HepG2 (cell line): ENCODE data around the gene SPAG4. TPM values are rescaled to one million over a fixed set of nuclear protein-coding genes. Genes with fewer than 3 reads are reported as not detected.

Experiments
- ARNTL ChIP-seq: sonication (generic); formaldehyde crosslinking; IDR thresholded peaks from 2 replicates; pipeline ENCODE4 v1.4.0; 2020; ENCODE audit warnings: mild to moderate bottlenecking, missing genetic modification reagents
- BCL6 ChIP-seq: IDR thresholded peaks from 2 replicates; pipeline ENCODE4 v1.6.1; 2016; ENCODE audit warnings: missing genetic modification reagents, missing compliant biosample characterization
- HBP1 ChIP-seq: IDR thresholded peaks from 2 replicates; pipeline ENCODE4 v1.6.1; 2016; ENCODE audit warnings: low read depth, control low read depth
- KDM5B ChIP-seq: sonication (generic); formaldehyde crosslinking; IDR thresholded peaks from 2 replicates; pipeline ENCODE4 v1.4.0; 2020; ENCODE audit warnings: missing genetic modification reagents, mild to moderate bottlenecking, borderline replicate concordance
- MEIS2 ChIP-seq: sonication (generic); formaldehyde crosslinking; IDR thresholded peaks from 2 replicates; pipeline ENCODE4 v1.9.0; 2021; ENCODE audit warnings: mild to moderate bottlenecking, missing genetic modification reagents
- MXD3 ChIP-seq: IDR thresholded peaks from 2 replicates; pipeline ENCODE4 v1.6.1; 2016; ENCODE audit warnings: mild to moderate bottlenecking, missing biosample characterization, missing genetic modification reagents
- NFKB2 ChIP-seq: sonication (generic); formaldehyde crosslinking; IDR thresholded peaks from 2 replicates; pipeline ENCODE4 v1.4.0; 2020; ENCODE audit warnings: missing genetic modification reagents, borderline replicate concordance
- PCBP1 ChIP-seq: fragments of 200-400 bp; formaldehyde crosslinking; IDR thresholded peaks from 2 replicates; pipeline ENCODE4 v1.6.1; 2017; ENCODE audit warnings: mild to moderate bottlenecking, low read depth, low read length, borderline replicate concordance
- POLR2G ChIP-seq: fragments of 200-400 bp; formaldehyde crosslinking; IDR thresholded peaks from 2 replicates; pipeline ENCODE4 v1.6.1; 2018; ENCODE audit warnings: mild to moderate bottlenecking, low read depth, low read length, moderate library complexity
- RBFOX2 ChIP-seq: fragments of 200-400 bp; formaldehyde crosslinking; IDR thresholded peaks from 2 replicates; pipeline ENCODE4 v1.6.1; 2017; ENCODE audit warnings: low read depth, mild to moderate bottlenecking, low read length
- RXRA ChIP-seq: sonication (generic); formaldehyde crosslinking; IDR thresholded peaks from 2 replicates; pipeline ENCODE4 v1.5.1; 2020; ENCODE audit warnings: missing genetic modification reagents
- TAF1 ChIP-seq: sonication (generic); formaldehyde crosslinking; IDR thresholded peaks from 2 replicates; pipeline ENCODE4 v1.4.0; 2020; ENCODE audit warnings: missing genetic modification reagents
- ZFP82 ChIP-seq: sonication (generic); formaldehyde crosslinking; IDR thresholded peaks from 2 replicates; pipeline ENCODE4 v1.5.1; 2020; ENCODE audit warnings: mild to moderate bottlenecking, missing genetic modification reagents, borderline replicate concordance
- ZNF354B ChIP-seq: sonication (generic); formaldehyde crosslinking; IDR thresholded peaks from 2 replicates; pipeline ENCODE4 v1.8.0; 2022; ENCODE audit warnings: mild to moderate bottlenecking, missing genetic modification reagents
- ZNF550 ChIP-seq: sonication (generic); formaldehyde crosslinking; IDR thresholded peaks from 2 replicates; pipeline ENCODE4 v1.4.0; 2020; ENCODE audit warnings: mild to moderate bottlenecking, missing genetic modification reagents, borderline replicate concordance
- polyA plus RNA-seq, 8 experiments: library from polyadenylated mRNA; depleted of rRNA in 3 of 8; stranded (reverse) in 7 of 8; unstranded in 1 of 8; fragments of >200 nt; fragmentation: Illumina TruSeq in 4 of 8; extraction: Trizol in 4 of 8; gene quantifications; 2 replicates each; pipeline versions ENCODE4 v1.2.1 to v1.2.3, GENCODE V29; 2011 to 2016; ENCODE audit warnings: low read depth in 4 of 8, missing spikeins in 1 of 8, mixed read lengths in 1 of 8; ENCODE audit not compliant: insufficient read depth in 1 of 8
- total RNA-seq, 5 experiments: library from RNA; depleted of rRNA; stranded (reverse); fragments of >200 nt; fragmentation: Illumina TruSeq; extraction: Trizol; gene quantifications; 2 replicates each; pipeline ENCODE4 v1.2.3, GENCODE V29; 2016; ENCODE audit warnings: low read depth in 1 of 5
- TF ChIP-seq, protein P1 (sequence below): sonication (generic); formaldehyde crosslinking; IDR thresholded peaks from 2 replicates; pipeline ENCODE4 v1.5.0; 2020; ENCODE audit warnings: mild to moderate bottlenecking, missing genetic modification reagents, borderline replicate concordance
- TF ChIP-seq, protein P2 (sequence below): sonication (generic); formaldehyde crosslinking; IDR thresholded peaks from 2 replicates; pipeline ENCODE4 v1.4.0; 2020; ENCODE audit warnings: missing genetic modification reagents, borderline replicate concordance

SPAG4 gene
- total and polyA plus RNA-seq, 2 of the 13 experiments (the other 11 are each of a cell fraction or from before 2014, with no cell fraction given): 5.8 to 137 TPM

- TF ChIP-seq, protein P1, sequence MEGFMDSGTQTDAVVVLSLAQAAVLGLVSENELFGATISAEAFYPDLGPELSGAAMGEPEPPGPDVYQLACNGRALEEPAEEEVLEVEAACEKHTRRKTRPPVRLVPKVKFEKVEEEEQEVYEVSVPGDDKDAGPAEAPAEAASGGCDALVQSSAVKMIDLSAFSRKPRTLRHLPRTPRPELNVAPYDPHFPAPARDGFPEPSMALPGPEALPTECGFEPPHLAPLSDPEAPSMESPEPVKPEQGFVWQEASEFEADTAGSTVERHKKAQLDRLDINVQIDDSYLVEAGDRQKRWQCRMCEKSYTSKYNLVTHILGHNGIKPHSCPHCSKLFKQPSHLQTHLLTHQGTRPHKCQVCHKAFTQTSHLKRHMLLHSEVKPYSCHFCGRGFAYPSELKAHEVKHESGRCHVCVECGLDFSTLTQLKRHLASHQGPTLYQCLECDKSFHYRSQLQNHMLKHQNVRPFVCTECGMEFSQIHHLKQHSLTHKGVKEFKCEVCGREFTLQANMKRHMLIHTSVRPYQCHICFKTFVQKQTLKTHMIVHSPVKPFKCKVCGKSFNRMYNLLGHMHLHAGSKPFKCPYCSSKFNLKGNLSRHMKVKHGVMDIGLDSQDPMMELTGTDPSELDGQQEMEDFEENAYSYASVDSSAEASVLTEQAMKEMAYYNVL (CRISPR knock-in tag): no peak
- 0 out of 2 replicates have a peak, but pooled peaks have one; percentile 32 for TF ChIP-seq TAF1 (CRISPR knock-in tag)
- peak; percentile 40; the same call in 1 of the 2 replicates for TF ChIP-seq NFKB2 (CRISPR knock-in tag)
- 0 out of 2 replicates have a peak, but pooled peaks have one; percentile 48 for TF ChIP-seq MEIS2 (CRISPR knock-in tag)
- TF ChIP-seq ZNF354B (CRISPR knock-in tag): 0 out of 2 replicates have a peak, but pooled peaks have one; percentile 39
- TF ChIP-seq PCBP1: peak; percentile 40; the same call in 1 of the 2 replicates
- TF ChIP-seq POLR2G: peak; percentile 11; the same call in 1 of the 2 replicates
- peak; percentile 12; the same call in 1 of the 2 replicates for TF ChIP-seq RXRA (CRISPR knock-in tag)
- TF ChIP-seq, protein P2, sequence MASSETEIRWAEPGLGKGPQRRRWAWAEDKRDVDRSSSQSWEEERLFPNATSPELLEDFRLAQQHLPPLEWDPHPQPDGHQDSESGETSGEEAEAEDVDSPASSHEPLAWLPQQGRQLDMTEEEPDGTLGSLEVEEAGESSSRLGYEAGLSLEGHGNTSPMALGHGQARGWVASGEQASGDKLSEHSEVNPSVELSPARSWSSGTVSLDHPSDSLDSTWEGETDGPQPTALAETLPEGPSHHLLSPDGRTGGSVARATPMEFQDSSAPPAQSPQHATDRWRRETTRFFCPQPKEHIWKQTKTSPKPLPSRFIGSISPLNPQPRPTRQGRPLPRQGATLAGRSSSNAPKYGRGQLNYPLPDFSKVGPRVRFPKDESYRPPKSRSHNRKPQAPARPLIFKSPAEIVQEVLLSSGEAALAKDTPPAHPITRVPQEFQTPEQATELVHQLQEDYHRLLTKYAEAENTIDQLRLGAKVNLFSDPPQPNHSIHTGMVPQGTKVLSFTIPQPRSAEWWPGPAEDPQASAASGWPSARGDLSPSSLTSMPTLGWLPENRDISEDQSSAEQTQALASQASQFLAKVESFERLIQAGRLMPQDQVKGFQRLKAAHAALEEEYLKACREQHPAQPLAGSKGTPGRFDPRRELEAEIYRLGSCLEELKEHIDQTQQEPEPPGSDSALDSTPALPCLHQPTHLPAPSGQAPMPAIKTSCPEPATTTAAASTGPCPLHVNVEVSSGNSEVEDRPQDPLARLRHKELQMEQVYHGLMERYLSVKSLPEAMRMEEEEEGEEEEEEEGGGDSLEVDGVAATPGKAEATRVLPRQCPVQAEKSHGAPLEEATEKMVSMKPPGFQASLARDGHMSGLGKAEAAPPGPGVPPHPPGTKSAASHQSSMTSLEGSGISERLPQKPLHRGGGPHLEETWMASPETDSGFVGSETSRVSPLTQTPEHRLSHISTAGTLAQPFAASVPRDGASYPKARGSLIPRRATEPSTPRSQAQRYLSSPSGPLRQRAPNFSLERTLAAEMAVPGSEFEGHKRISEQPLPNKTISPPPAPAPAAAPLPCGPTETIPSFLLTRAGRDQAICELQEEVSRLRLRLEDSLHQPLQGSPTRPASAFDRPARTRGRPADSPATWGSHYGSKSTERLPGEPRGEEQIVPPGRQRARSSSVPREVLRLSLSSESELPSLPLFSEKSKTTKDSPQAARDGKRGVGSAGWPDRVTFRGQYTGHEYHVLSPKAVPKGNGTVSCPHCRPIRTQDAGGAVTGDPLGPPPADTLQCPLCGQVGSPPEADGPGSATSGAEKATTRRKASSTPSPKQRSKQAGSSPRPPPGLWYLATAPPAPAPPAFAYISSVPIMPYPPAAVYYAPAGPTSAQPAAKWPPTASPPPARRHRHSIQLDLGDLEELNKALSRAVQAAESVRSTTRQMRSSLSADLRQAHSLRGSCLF (CRISPR knock-in tag): no peak; the same call in 1 of the 2 replicates
- peak; percentile 53; the same call in 1 of the 2 replicates for TF ChIP-seq ARNTL
- TF ChIP-seq ZNF550 (CRISPR knock-in tag): 0 out of 2 replicates have a peak, but pooled peaks have one; percentile 65
- TF ChIP-seq MXD3 (CRISPR knock-in tag): peak; percentile 69; the same call in 1 of the 2 replicates
- 0 out of 2 replicates have a peak, but pooled peaks have one; percentile 81 for TF ChIP-seq ZFP82 (CRISPR knock-in tag)
- peak; percentile 53 for TF ChIP-seq KDM5B
- TF ChIP-seq BCL6 (CRISPR knock-in tag): peak; percentile 13; the same call in 1 of the 2 replicates
- peak; percentile 31; the same call in 1 of the 2 replicates for TF ChIP-seq HBP1 (CRISPR knock-in tag)
- TF ChIP-seq RBFOX2: peak; percentile 58
Observed at GRCh38 chr20:35618263-35619131, 2.9 kb downstream of the SPAG4 start (continued).
